Body of pancreas (tissue), 4 donors: ENCODE results near the gene NTF3.

ENCODE experiments used
- POLR2A ChIP-seq, 3 donors: fragments of 450-650 bp; IDR thresholded peaks; one replicate each; pipeline ENCODE4 v1.6.1; 2016; ENCODE audit warnings: antibody characterized with exemption in 3 of 3, mild to moderate bottlenecking in 2 of 3
- TF ChIP-seq, protein P1 (sequence below), 7 experiments: fragments of 450-650 bp in 4 of 7; fragments of 200-600 bp in 3 of 7; sonication (generic) in 3 of 7; IDR thresholded peaks; one replicate each; pipeline ENCODE4 v1.5.1; 2016 to 2019; ENCODE audit warnings: antibody characterized with exemption in 7 of 7

DNA sequence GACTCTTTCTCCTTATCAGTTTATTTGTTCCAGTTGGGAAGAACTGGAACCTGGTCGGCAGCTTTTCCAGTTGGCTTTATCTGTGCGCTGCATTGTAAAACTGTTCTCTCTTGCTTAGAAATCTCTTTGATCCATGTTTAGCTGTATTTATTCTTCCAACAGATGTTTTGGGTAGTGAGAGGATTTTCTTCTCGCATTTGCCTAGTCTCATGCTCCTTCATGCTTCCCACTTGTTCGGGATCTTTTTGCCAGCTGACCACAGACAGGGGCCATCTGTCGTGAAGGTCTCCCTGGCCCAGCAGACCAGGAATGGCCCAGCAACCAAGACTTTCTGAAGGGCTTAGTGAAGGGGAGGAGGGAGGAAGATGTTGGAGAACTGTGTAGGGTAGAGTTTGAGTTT is 21.6 kb downstream of the NTF3 start:
- TF ChIP-seq, protein P1, sequence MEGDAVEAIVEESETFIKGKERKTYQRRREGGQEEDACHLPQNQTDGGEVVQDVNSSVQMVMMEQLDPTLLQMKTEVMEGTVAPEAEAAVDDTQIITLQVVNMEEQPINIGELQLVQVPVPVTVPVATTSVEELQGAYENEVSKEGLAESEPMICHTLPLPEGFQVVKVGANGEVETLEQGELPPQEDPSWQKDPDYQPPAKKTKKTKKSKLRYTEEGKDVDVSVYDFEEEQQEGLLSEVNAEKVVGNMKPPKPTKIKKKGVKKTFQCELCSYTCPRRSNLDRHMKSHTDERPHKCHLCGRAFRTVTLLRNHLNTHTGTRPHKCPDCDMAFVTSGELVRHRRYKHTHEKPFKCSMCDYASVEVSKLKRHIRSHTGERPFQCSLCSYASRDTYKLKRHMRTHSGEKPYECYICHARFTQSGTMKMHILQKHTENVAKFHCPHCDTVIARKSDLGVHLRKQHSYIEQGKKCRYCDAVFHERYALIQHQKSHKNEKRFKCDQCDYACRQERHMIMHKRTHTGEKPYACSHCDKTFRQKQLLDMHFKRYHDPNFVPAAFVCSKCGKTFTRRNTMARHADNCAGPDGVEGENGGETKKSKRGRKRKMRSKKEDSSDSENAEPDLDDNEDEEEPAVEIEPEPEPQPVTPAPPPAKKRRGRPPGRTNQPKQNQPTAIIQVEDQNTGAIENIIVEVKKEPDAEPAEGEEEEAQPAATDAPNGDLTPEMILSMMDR (IDR thresholded peaks at IDR 0.05): no peak
- TF ChIP-seq POLR2A (IDR thresholded peaks at IDR 0.05): no peak
